Measurements from ENCODE around the gene TREH. TPM values are rescaled to one million over a fixed set of nuclear protein-coding genes. Genes with fewer than 3 reads are reported as not detected.

The TREH gene
- total and polyA plus RNA-seq, 2 experiments from 2014 or later = 0.36 TPM; not detected in 1

GRCh38 chr11:118614511-118614910 is 64.9 kb downstream of the TREH start:
- peak overlapping the region; percentile 48 for H3K4me2 ChIP-seq
- no peaks in the 10 kb centered on the region for H4K20me1 ChIP-seq (replicated peaks; ENCODE audit: insufficient read depth)
- H2AFZ ChIP-seq = no peak overlapping the region; the same call in 1 of the 2 replicates
- peaks cover 32% of the 10 kb centered on the region for H3K27me3 Mint-ChIP-seq (ENCODE audit: insufficient read depth, low read depth, poor library complexity)
- DNase-seq (ENCODE audit: low spot score) (no peak), ATAC-seq (no peak)
- peak overlapping the region; percentile 80 for H3K27ac Mint-ChIP-seq
- H3F3A ChIP-seq (replicated peaks; ENCODE audit: low read depth) = peaks cover 10% of the 10 kb centered on the region
- H3K4me3 ChIP-seq = no peak overlapping the region
- TF ChIP-seq, protein P1, sequence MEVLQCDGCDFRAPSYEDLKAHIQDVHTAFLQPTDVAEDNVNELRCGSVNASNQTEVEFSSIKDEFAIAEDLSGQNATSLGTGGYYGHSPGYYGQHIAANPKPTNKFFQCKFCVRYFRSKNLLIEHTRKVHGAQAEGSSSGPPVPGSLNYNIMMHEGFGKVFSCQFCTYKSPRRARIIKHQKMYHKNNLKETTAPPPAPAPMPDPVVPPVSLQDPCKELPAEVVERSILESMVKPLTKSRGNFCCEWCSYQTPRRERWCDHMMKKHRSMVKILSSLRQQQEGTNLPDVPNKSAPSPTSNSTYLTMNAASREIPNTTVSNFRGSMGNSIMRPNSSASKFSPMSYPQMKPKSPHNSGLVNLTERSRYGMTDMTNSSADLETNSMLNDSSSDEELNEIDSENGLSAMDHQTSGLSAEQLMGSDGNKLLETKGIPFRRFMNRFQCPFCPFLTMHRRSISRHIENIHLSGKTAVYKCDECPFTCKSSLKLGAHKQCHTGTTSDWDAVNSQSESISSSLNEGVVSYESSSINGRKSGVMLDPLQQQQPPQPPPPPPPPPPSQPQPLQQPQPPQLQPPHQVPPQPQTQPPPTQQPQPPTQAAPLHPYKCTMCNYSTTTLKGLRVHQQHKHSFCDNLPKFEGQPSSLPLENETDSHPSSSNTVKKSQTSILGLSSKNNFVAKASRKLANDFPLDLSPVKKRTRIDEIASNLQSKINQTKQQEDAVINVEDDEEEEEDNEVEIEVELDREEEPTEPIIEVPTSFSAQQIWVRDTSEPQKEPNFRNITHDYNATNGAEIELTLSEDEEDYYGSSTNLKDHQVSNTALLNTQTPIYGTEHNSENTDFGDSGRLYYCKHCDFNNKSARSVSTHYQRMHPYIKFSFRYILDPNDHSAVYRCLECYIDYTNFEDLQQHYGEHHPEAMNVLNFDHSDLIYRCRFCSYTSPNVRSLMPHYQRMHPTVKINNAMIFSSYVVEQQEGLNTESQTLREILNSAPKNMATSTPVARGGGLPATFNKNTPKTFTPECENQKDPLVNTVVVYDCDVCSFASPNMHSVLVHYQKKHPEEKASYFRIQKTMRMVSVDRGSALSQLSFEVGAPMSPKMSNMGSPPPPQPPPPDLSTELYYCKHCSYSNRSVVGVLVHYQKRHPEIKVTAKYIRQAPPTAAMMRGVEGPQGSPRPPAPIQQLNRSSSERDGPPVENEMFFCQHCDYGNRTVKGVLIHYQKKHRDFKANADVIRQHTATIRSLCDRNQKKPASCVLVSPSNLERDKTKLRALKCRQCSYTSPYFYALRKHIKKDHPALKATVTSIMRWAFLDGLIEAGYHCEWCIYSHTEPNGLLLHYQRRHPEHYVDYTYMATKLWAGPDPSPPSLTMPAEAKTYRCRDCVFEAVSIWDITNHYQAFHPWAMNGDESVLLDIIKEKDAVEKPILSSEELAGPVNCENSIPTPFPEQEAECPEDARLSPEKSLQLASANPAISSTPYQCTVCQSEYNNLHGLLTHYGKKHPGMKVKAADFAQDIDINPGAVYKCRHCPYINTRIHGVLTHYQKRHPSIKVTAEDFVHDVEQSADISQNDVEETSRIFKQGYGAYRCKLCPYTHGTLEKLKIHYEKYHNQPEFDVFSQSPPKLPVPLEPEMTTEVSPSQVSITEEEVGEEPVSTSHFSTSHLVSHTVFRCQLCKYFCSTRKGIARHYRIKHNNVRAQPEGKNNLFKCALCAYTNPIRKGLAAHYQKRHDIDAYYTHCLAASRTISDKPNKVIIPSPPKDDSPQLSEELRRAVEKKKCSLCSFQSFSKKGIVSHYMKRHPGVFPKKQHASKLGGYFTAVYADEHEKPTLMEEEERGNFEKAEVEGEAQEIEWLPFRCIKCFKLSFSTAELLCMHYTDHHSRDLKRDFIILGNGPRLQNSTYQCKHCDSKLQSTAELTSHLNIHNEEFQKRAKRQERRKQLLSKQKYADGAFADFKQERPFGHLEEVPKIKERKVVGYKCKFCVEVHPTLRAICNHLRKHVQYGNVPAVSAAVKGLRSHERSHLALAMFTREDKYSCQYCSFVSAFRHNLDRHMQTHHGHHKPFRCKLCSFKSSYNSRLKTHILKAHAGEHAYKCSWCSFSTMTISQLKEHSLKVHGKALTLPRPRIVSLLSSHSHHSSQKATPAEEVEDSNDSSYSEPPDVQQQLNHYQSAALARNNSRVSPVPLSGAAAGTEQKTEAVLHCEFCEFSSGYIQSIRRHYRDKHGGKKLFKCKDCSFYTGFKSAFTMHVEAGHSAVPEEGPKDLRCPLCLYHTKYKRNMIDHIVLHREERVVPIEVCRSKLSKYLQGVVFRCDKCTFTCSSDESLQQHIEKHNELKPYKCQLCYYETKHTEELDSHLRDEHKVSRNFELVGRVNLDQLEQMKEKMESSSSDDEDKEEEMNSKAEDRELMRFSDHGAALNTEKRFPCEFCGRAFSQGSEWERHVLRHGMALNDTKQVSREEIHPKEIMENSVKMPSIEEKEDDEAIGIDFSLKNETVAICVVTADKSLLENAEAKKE (CRISPR knock-in tag; IDR thresholded peaks at IDR 0.05) = no peak
- TF ChIP-seq, protein P2, sequence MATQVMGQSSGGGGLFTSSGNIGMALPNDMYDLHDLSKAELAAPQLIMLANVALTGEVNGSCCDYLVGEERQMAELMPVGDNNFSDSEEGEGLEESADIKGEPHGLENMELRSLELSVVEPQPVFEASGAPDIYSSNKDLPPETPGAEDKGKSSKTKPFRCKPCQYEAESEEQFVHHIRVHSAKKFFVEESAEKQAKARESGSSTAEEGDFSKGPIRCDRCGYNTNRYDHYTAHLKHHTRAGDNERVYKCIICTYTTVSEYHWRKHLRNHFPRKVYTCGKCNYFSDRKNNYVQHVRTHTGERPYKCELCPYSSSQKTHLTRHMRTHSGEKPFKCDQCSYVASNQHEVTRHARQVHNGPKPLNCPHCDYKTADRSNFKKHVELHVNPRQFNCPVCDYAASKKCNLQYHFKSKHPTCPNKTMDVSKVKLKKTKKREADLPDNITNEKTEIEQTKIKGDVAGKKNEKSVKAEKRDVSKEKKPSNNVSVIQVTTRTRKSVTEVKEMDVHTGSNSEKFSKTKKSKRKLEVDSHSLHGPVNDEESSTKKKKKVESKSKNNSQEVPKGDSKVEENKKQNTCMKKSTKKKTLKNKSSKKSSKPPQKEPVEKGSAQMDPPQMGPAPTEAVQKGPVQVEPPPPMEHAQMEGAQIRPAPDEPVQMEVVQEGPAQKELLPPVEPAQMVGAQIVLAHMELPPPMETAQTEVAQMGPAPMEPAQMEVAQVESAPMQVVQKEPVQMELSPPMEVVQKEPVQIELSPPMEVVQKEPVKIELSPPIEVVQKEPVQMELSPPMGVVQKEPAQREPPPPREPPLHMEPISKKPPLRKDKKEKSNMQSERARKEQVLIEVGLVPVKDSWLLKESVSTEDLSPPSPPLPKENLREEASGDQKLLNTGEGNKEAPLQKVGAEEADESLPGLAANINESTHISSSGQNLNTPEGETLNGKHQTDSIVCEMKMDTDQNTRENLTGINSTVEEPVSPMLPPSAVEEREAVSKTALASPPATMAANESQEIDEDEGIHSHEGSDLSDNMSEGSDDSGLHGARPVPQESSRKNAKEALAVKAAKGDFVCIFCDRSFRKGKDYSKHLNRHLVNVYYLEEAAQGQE (IDR thresholded peaks at IDR 0.05; ENCODE audit: unreplicated experiment) = no peak
- TF ChIP-seq, protein P3, sequence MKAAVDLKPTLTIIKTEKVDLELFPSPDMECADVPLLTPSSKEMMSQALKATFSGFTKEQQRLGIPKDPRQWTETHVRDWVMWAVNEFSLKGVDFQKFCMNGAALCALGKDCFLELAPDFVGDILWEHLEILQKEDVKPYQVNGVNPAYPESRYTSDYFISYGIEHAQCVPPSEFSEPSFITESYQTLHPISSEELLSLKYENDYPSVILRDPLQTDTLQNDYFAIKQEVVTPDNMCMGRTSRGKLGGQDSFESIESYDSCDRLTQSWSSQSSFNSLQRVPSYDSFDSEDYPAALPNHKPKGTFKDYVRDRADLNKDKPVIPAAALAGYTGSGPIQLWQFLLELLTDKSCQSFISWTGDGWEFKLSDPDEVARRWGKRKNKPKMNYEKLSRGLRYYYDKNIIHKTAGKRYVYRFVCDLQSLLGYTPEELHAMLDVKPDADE (IDR thresholded peaks at IDR 0.05) = no peak
- TF ChIP-seq ZNF331 (CRISPR knock-in tag; IDR thresholded peaks at IDR 0.05; ENCODE audit: low read depth) (no peak), ZNF114 (CRISPR knock-in tag; IDR thresholded peaks at IDR 0.05) (no peak), EZH2phosphoT487 (IDR thresholded peaks at IDR 0.05; ENCODE audit: unreplicated experiment) (no peak), NANOG (IDR thresholded peaks at IDR 0.05; ENCODE audit: borderline replicate concordance) (no peak), POLR2AphosphoS5 (IDR thresholded peaks at IDR 0.05; ENCODE audit: low read depth) (no peak), CREB1 (CRISPR knock-in tag; IDR thresholded peaks at IDR 0.05; ENCODE audit: low read depth) (no peak), STAT1 (IDR thresholded peaks at IDR 0.05; ENCODE audit: unreplicated experiment) (no peak), EZH2 (IDR thresholded peaks at IDR 0.05; ENCODE audit: low read depth, unreplicated experiment) (no peak), JUNB (IDR thresholded peaks at IDR 0.05; ENCODE audit: unreplicated experiment) (no peak)
- TF ChIP-seq, protein P4, sequence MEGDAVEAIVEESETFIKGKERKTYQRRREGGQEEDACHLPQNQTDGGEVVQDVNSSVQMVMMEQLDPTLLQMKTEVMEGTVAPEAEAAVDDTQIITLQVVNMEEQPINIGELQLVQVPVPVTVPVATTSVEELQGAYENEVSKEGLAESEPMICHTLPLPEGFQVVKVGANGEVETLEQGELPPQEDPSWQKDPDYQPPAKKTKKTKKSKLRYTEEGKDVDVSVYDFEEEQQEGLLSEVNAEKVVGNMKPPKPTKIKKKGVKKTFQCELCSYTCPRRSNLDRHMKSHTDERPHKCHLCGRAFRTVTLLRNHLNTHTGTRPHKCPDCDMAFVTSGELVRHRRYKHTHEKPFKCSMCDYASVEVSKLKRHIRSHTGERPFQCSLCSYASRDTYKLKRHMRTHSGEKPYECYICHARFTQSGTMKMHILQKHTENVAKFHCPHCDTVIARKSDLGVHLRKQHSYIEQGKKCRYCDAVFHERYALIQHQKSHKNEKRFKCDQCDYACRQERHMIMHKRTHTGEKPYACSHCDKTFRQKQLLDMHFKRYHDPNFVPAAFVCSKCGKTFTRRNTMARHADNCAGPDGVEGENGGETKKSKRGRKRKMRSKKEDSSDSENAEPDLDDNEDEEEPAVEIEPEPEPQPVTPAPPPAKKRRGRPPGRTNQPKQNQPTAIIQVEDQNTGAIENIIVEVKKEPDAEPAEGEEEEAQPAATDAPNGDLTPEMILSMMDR (conservative IDR thresholded peaks at IDR 0.05; ENCODE audit: low read depth in 2 of 2) = no peak
- peaks cover 4% of the 10 kb centered on the region; the same call in 1 of the 3 replicates for H3K36me3 Mint-ChIP-seq (ENCODE audit: low read depth)
- no peaks in the 10 kb centered on the region for H3K79me2 ChIP-seq (replicated peaks; ENCODE audit: insufficient read depth)
- H3K4me3 Mint-ChIP-seq = no peak overlapping the region; the same call in 2 of the 3 replicates
- no peaks in the 10 kb centered on the region for H3K36me3 ChIP-seq (ENCODE audit: insufficient read depth)
- H3K9me2 ChIP-seq (ENCODE audit: insufficient read depth) = no peaks in the 10 kb centered on the region
- H3K9me3 Mint-ChIP-seq = peaks cover 3% of the 10 kb centered on the region; the same call in 2 of the 3 replicates
- H3K27me3 ChIP-seq (ENCODE audit: insufficient read depth) = peaks cover 25% of the 10 kb centered on the region
- H3K4me1 Mint-ChIP-seq = peaks cover 68% of the 10 kb centered on the region
- H3K4me1 ChIP-seq (ENCODE audit: insufficient read depth) = peaks cover 62% of the 10 kb centered on the region
- peak overlapping the region; percentile 59; the same call in 1 of the 2 replicates for H3K27ac ChIP-seq (ENCODE audit: low read depth)
